Type B pancreatic cell (in vitro differentiated cells): ENCODE measurements around the gene TMTC3. TPM values are rescaled to one million over a fixed set of nuclear protein-coding genes. Genes with fewer than 3 reads are reported as not detected.

Experiments used
- DNase-seq: peaks from one replicate; pipeline ENCODE4 v3.0.0; 2021; ENCODE audit warnings: mixed read lengths; ENCODE audit not compliant: unreplicated experiment; ENCODE audit errors: extremely low spot score
- H3K27ac Mint-ChIP-seq: 2 replicates; pipeline ENCODE4 v1.8.0; 2021; ENCODE audit warnings: mild to moderate bottlenecking, mixed read lengths
- H3K27me3 Mint-ChIP-seq: 2 replicates; pipeline ENCODE4 v1.8.0; 2021; ENCODE audit warnings: mixed read lengths
- H3K36me3 Mint-ChIP-seq: 2 replicates; pipeline ENCODE4 v1.8.0; 2021; ENCODE audit warnings: mixed read lengths
- H3K4me1 Mint-ChIP-seq: one replicate; pipeline ENCODE4 v1.8.0; 2021; ENCODE audit warnings: mixed read lengths; ENCODE audit not compliant: unreplicated experiment
- H3K4me3 Mint-ChIP-seq: 2 replicates; pipeline ENCODE4 v1.8.0; 2021; ENCODE audit warnings: mild to moderate bottlenecking, mixed read lengths
- H3K9me3 Mint-ChIP-seq: 2 replicates; pipeline ENCODE4 v1.8.0; 2021; ENCODE audit warnings: mixed read lengths
- long read RNA-seq: library from polyadenylated mRNA; unstranded; transcript quantifications from one replicate; pipeline ENCODE4 v2.0.0, GENCODE V29; 2020
- total RNA-seq: library from RNA; stranded (reverse); gene quantifications from 2 replicates; pipeline ENCODE4 v1.2.1, GENCODE V29; 2021; ENCODE audit warnings: low replicate concordance
- TF ChIP-seq, protein P1 (sequence below): fragments of 200-600 bp; sonication (generic); conservative IDR thresholded peaks from 2 replicates; pipeline ENCODE4 v1.5.0; 2021; ENCODE audit warnings: antibody characterized with exemption, mild to moderate bottlenecking

TMTC3 gene
- total RNA-seq: 34.1 and 38.5 TPM in 2 replicates
- long read RNA-seq, full-length matches to known transcripts: 72 of 96 reads
- long read RNA-seq, partial matches to known transcripts: 10 of 96 reads
- long read RNA-seq, other reads (novel, unspliced or antisense): 14 of 96 reads

DNA sequence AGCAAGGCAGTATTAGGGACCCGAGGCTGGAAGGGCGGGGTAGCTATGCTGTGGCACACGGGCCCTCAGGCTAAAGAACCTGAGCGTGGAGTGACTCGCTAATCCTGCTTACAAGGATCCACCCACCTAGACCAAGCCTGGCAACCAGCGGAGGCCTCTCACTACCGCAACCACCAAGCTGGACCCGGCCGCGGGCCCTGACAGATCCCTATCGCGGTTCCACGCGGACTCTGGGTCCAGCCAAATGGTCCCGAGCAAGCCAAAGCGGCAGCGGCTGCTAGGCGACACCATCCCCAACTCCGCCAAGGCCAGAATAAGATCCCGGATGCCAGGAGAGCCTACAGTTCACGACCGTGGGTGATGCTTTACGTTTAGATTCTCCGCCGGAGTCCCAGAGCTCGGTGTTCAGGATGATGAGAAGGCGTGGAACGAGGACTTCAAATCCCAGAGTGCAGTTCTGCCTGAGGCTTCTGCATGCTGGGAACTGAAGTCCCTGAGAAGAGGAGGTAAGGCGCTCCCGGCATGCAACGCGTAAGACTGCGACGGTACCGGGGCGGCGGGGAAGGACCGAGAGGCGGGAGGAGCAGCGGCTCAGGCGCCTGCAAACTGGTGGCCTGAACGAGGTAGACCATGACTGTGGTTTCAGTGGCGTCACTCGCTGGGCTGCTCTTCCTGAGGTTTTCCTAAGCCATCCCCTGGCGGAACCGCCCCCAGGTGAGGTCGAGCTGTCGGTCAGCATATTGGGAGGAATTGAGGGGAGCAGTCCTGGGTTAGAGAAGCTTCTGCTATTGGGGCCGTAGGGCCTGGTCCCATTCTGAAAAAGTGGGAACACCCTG, at the start of gene TMTC3, which contains the start of gene CEP290:
TSS of gene TMTC3 (plus strand) at position 534 of the 836 bp plus-strand sequence. CDS start 6,009 bp downstream, outside the sequence.
TSS of gene CEP290 (minus strand) at position 315 of the 836 bp plus-strand sequence. CDS start 781 bp downstream, outside the sequence.
- TF ChIP-seq, protein P1, sequence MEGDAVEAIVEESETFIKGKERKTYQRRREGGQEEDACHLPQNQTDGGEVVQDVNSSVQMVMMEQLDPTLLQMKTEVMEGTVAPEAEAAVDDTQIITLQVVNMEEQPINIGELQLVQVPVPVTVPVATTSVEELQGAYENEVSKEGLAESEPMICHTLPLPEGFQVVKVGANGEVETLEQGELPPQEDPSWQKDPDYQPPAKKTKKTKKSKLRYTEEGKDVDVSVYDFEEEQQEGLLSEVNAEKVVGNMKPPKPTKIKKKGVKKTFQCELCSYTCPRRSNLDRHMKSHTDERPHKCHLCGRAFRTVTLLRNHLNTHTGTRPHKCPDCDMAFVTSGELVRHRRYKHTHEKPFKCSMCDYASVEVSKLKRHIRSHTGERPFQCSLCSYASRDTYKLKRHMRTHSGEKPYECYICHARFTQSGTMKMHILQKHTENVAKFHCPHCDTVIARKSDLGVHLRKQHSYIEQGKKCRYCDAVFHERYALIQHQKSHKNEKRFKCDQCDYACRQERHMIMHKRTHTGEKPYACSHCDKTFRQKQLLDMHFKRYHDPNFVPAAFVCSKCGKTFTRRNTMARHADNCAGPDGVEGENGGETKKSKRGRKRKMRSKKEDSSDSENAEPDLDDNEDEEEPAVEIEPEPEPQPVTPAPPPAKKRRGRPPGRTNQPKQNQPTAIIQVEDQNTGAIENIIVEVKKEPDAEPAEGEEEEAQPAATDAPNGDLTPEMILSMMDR: no peak
- Mint-ChIP-seq H3K4me3 (peak within 1 kb of the TSS; percentile 92), H3K27ac (peak within 1 kb of the TSS; percentile 93), H3K4me1 (peaks cover 32% of the 10 kb centered on the region), H3K27me3 (no peaks in the 10 kb centered on the region), H3K9me3 (no peaks in the 10 kb centered on the region), H3K36me3 (peaks cover 16% of the 10 kb centered on the region)
- peak; percentile 91 for DNase-seq

DNA sequence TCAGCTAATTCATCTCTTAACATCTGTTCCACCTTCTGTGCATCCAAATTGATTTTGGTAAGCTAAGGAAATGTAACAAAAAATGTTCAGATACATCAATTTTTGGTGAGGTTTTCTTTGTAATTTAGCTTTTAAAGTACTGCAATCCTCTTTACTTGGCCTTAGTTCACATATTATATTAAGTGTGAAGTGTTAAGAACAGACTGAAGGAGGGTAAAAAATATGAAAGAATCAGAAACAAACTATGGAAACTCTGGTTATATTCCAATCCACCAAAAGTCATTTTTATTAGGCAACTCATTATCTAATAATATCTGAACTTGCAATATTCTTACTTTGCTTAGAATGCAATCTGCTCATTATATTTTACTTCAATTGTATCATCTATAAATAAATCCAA, 49.3 kb upstream of the TMTC3 start:
- no peak overlapping the region for H3K4me3 Mint-ChIP-seq
- TF ChIP-seq, protein P1: no peak
- no peak for DNase-seq
- no peaks in the 10 kb centered on the region for H3K4me1 Mint-ChIP-seq
- no peaks in the 10 kb centered on the region for H3K27me3 Mint-ChIP-seq
- no peaks in the 10 kb centered on the region for H3K9me3 Mint-ChIP-seq
- no peak overlapping the region for H3K27ac Mint-ChIP-seq
- peaks cover 10% of the 10 kb centered on the region for H3K36me3 Mint-ChIP-seq

DNA sequence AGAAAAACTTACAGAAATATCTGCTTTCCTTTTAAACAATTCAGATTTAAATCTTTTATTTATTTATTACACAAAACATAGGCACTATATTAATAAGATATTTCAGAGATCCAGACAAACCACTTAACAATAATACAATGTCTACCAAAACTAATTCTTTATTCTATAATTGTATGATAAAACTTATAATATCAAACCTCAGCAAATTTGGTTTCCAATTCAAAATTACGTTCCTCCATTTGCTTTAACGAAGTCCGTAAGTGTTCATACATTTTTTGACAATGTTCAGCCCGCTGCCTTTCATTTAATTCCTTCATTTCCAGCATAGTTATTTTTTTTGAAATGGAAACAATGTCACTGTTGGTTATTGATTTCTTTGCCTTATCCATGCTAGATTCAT, 48.5 kb upstream of the TMTC3 start:
- no peak for DNase-seq
- TF ChIP-seq, protein P1: no peak
- H3K36me3 Mint-ChIP-seq: peaks cover 12% of the 10 kb centered on the region

DNA sequence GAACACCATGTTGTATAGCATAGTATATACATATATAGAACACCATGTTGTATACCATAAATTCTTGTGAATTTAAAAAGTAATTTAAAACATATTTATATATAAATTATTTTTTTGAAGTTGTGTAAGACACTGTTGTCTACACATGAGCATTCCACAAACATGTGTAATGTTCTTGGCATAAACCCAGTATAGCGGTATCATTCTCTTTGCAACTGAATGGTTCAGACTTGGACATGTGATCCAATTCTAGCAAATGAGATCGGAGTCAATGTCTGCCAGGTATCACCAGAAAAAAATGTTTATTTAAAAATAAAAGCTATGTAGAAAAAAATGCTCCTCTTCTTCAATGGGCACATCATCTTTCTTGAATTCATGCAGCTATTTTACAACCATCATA, 34.1 kb upstream of the TMTC3 start:
- DNase-seq: no peak
- no peaks in the 10 kb centered on the region for H3K27me3 Mint-ChIP-seq
- H3K9me3 Mint-ChIP-seq: no peaks in the 10 kb centered on the region
- H3K27ac Mint-ChIP-seq: no peak overlapping the region
- TF ChIP-seq, protein P1: no peak
- H3K4me1 Mint-ChIP-seq: no peaks in the 10 kb centered on the region
- no peak overlapping the region for H3K4me3 Mint-ChIP-seq
- peaks cover 14% of the 10 kb centered on the region for H3K36me3 Mint-ChIP-seq

More for the DNA sequence above, 48.5 kb upstream of the TMTC3 start:
- Mint-ChIP-seq H3K27me3 (no peaks in the 10 kb centered on the region), H3K4me3 (no peak overlapping the region), H3K27ac (no peak overlapping the region), H3K4me1 (no peaks in the 10 kb centered on the region), H3K9me3 (no peaks in the 10 kb centered on the region)

DNA sequence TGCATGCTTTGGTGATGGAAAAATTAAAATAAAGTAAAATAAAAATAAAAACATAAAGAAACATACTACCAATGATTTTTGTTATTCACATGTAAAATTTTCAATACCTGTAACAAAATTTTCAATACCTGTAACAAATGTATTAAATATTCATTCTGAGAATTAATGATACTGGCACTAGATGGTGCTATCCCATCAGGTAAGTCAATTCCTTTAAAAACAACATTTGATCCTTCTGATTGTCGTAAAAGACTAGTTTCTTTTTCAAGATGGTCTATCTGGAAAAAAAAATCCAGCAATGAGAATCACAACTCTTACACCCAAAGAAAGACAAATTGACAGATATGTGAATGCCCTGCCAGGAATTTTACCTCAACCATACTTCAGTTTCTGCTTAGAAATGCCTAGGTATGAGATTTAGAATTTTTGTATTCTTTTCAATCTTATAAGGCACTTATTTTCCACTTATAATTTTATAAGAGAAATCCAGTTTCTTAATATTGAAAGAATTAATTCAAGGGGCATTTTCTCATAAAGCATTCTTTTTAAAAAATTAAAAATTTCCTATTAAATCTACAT, 30.9 kb upstream of the TMTC3 start:
- peaks cover 17% of the 10 kb centered on the region for H3K36me3 Mint-ChIP-seq
- no peaks in the 10 kb centered on the region for H3K27me3 Mint-ChIP-seq
- TF ChIP-seq, protein P1: peak; percentile 69
- H3K4me1 Mint-ChIP-seq: no peaks in the 10 kb centered on the region
- no peak overlapping the region for H3K27ac Mint-ChIP-seq
- no peak for DNase-seq
- peak overlapping the region; percentile 54 for H3K4me3 Mint-ChIP-seq
- no peaks in the 10 kb centered on the region for H3K9me3 Mint-ChIP-seq
